ENCODE results near the gene B4GALNT3. TPM values are rescaled to one million over a fixed set of nuclear protein-coding genes. Genes with fewer than 3 reads are reported as not detected.

B4GALNT3 gene
- total RNA-seq, 2 experiments from 2014 or later, result 3.4 to 5.4 TPM

DNA sequence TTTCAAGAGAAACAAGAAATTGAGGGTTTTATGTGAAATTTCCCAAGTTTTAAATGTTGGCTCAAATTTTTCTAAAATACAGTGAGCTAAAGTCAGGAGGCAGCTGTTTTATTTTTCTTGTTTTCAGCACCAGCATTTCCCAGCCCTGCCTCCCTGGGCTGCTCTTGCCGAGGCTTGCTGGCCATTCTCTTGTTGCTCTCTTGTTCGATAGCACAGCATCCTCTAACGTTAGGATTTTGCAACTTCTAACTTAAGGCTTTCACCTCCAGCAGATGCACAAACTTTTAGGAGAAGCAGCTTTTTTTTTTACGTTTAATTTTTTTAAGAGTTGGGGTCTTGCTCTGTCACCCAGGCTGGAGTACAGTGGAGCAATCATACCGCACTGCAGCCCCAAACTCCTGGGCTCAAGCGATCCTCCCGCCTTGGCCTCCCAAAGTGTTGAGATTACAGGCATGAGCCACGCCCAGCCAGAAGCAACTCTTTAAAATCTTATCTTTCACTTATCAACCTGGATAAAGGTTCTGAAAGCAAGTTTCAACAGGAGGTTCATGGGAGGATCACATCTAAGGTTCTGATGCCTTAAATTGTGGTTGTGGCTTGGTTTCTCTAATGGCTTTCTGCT is 40.2 kb downstream of the B4GALNT3 start:
- Histone ChIP-seq H3K79me2 (ENCODE audit: insufficient read depth, low read depth, low read length) (no peaks in the 10 kb centered on the region), H3K9me2 (ENCODE audit: insufficient read depth, low read length) (no peaks in the 10 kb centered on the region), H3K4me2 (ENCODE audit: low read length) (no peak overlapping the region), H4K20me1 (ENCODE audit: insufficient read depth, low read length) (no peaks in the 10 kb centered on the region), H2AFZ (ENCODE audit: low read length) (no peak overlapping the region), H3K4me3 (ENCODE audit: low read depth, low read length, poor library complexity, severe bottlenecking) (no peak overlapping the region), H3K4me1 (ENCODE audit: insufficient read depth, low read length, poor library complexity, severe bottlenecking) (peaks cover 9% of the 10 kb centered on the region), H3K27ac (ENCODE audit: low read depth, low read length, poor library complexity, severe bottlenecking) (no peak overlapping the region), H3K36me3 (ENCODE audit: insufficient read depth, low read length) (no peaks in the 10 kb centered on the region), H3K9me3 (ENCODE audit: low read length) (no peaks in the 10 kb centered on the region)
- intact Hi-C loops (cut with micrococcal nuclease; ENCODE audit: unreplicated experiment), result no loop called here
- no TSS peak for BruUV-seq (replicated peaks)
- TF ChIP-seq EZH2phosphoT487 (IDR thresholded peaks at IDR 0.05; ENCODE audit: borderline replicate concordance, low read depth, low read length), result no peak
- TF ChIP-seq, protein P1, sequence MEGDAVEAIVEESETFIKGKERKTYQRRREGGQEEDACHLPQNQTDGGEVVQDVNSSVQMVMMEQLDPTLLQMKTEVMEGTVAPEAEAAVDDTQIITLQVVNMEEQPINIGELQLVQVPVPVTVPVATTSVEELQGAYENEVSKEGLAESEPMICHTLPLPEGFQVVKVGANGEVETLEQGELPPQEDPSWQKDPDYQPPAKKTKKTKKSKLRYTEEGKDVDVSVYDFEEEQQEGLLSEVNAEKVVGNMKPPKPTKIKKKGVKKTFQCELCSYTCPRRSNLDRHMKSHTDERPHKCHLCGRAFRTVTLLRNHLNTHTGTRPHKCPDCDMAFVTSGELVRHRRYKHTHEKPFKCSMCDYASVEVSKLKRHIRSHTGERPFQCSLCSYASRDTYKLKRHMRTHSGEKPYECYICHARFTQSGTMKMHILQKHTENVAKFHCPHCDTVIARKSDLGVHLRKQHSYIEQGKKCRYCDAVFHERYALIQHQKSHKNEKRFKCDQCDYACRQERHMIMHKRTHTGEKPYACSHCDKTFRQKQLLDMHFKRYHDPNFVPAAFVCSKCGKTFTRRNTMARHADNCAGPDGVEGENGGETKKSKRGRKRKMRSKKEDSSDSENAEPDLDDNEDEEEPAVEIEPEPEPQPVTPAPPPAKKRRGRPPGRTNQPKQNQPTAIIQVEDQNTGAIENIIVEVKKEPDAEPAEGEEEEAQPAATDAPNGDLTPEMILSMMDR (conservative IDR thresholded peaks at IDR 0.05; ENCODE audit: low read length), result no peak
- DNase-seq (ENCODE audit: low spot score), result no peak
- POLR2A ChIA-PET, result interaction anchor here (1.0 kb wide), 1 partner anchor 121 kb away, joined by 5 read pairs; no protein-coding TSS in a partner anchor
- CTCF ChIA-PET (ENCODE audit: unreplicated experiment), result no interaction called here

DNA sequence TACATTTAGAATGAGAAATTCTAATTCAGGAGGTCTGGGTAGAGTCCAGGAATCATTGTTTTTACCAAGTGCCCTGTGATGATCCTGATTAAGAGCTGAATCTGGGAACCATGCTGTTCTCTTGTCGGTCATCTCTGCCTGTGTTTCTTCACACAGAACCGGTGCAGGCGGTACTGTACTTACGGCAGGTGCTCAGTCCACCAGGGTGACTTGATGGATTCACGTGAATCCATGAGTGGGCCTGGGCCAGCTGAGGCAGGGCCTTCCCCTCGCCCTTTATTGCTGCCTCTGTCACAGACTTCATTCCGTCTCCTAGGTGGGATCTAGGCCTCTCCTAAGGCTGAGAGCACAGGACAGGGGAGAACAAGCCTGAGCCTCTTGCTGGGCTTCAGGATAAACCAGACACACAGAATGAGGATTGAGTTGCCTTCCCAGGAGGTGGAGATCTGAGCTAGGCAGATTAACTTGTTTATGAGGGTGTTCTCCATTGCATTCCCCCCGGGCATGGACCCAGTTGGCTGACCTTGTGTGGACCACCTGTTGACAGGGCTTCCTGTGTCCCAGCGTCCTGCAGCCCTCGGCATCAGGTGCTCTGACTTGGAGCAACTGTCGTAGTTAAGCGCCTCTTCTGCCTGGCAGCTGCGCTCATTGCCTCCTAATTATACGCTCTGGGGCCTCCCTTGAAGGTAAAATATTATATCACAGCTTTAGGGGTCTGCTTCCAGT is 42.1 kb downstream of the B4GALNT3 start:
- ChIA-PET CTCF (ENCODE audit: unreplicated experiment) (no interaction called here), POLR2A (no interaction called here)
- Histone ChIP-seq H3K4me1 (ENCODE audit: insufficient read depth, low read length, poor library complexity, severe bottlenecking) (peaks cover 18% of the 10 kb centered on the region), H3K4me3 (ENCODE audit: low read depth, low read length, poor library complexity, severe bottlenecking) (no peak overlapping the region), H2AFZ (ENCODE audit: low read length) (no peak overlapping the region), H3K27ac (ENCODE audit: low read depth, low read length, poor library complexity, severe bottlenecking) (no peak overlapping the region), H3K9me2 (ENCODE audit: insufficient read depth, low read length) (no peaks in the 10 kb centered on the region), H3K79me2 (ENCODE audit: insufficient read depth, low read depth, low read length) (no peaks in the 10 kb centered on the region), H4K20me1 (ENCODE audit: insufficient read depth, low read length) (no peaks in the 10 kb centered on the region), H3K4me2 (ENCODE audit: low read length) (no peak overlapping the region), H3K36me3 (ENCODE audit: insufficient read depth, low read length) (no peaks in the 10 kb centered on the region), H3K9me3 (ENCODE audit: low read length) (no peaks in the 10 kb centered on the region)
- TF ChIP-seq, protein P1 (conservative IDR thresholded peaks at IDR 0.05; ENCODE audit: low read length), result no peak
- no peak for TF ChIP-seq EZH2phosphoT487 (IDR thresholded peaks at IDR 0.05; ENCODE audit: borderline replicate concordance, low read depth, low read length)
- BruUV-seq (replicated peaks), result no TSS peak
- no peak for DNase-seq (ENCODE audit: low spot score)
- intact Hi-C loops (cut with micrococcal nuclease; ENCODE audit: unreplicated experiment), result no loop called here

Measured in OCI-LY7 (cell line).